ENCODE data around the gene ZNRF3.
"Not testable (repeated sequence)": the region's sequence is repeated elsewhere in the genome, so short reads cannot be mapped to it uniquely, and the experiment has no call there.

ZNRF3 gene

DNA sequence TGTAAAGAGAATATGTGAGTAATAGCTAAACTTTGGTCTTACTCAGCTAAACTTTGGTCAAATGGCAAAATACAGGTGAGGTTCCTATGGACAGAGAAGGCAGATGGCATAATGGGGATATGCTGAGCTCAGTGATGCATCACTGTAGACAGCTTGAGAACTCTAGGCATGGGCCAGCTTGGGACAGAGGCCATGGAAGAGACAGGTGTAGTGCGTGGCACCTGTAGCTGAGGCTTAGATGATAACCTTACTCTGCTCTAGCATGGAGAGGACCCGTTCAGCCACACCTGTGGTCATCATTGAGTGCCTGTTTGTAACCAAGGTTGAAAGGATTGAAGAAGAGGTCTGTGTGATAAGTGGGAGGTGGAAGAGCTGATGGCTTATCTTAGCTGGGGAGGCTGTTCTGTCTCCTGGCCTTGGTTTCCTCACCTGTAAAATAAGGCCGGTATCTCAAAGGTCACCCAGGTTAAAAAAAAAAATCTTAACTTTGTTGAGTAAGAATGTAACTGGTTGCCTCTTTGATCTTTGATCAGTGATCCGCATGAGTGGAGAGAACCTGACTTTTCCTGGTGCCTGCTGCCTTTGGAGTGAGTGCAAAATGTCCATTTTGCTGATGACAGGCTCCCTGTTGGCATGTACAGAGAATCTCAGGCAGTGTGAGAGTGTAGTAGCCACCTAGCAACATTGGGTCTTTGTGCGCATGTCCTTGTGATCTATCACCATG is 48.6 kb downstream of the ZNRF3 start:
- DNase-seq (ENCODE audit: low read depth, low spot score): no peak

DNA sequence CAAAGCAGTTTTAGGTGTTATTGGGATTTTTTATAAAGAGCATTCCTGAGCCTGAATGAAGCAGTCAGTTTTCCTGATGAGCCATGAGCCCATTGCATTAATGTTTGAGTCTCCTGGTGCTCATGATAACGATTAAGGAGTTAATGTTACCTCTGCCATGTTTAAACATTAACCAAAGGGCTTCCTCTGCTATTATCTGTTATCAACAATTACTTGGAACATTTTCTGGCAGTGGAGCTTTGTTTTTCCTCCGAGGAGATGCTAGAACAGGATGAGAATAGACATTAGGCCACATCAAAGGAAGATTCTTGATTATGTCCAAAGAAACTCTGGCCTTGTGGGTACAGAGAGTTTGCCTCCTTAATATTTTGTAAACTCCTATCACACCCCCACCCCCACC is 49.9 kb downstream of the ZNRF3 start:
- no peak for DNase-seq (ENCODE audit: low read depth, low spot score)

DNA sequence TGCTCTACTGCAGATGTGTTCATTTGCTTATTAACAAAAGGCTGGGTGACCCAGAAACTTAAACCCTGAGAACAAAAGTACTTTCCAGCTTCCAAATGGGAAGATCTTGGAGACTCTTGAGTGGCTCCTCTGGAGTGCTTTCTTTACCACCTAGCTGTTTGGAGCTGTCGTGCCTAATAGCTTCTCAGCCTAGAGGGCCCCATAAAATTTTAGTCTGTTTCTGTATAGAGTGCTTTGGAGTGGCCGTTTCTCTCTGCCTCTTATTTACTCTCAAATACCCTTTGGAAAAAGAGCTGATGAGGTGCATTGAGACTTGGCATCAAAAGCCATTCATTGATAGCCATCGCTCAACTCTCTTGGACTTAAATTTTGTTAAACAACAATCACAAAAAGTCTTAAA is 50.7 kb downstream of the ZNRF3 start:
- no peak for DNase-seq (ENCODE audit: low read depth, low spot score)

DNA sequence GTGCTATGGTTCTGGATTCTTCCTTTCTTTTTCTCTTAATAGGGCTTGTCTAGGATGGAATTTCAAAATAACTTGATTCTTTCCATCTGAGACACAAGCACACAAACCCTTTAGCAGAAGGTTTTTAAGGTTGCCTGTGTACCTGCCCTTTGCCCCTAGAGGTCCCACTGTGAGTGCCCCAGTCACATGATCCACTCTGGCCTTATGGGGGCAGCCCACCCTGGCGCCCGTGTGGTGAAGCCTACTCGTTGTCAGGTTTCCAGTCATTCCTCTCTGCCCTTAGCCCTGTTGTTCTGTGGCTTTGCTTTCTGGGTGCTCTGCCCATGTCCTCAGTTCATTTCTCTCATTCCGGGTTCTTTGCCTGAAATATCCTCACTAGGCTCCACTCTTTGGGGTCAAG is 51.8 kb downstream of the ZNRF3 start:
- DNase-seq (ENCODE audit: low read depth, low spot score): no peak

DNA sequence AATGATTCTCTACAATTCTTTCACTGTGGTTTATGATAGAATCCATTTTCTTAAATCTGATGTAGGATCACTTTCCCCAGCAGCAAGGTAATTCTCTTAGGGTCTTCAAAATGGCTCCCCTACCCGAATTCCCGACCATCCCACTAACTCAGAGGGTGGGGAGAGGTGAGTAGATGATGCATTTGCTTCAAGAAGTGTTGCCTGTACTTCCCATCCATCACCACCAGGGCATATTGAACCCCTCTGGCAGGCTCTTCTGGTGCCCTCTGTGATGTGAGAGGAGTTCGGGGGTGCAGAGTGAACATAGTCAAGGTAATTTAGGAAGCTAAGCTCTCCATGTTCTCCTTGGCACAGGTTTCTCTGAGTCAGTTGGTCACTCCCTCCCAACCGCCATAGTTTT is 52.3 kb downstream of the ZNRF3 start:
- DNase-seq (ENCODE audit: low read depth, low spot score): no peak

DNA sequence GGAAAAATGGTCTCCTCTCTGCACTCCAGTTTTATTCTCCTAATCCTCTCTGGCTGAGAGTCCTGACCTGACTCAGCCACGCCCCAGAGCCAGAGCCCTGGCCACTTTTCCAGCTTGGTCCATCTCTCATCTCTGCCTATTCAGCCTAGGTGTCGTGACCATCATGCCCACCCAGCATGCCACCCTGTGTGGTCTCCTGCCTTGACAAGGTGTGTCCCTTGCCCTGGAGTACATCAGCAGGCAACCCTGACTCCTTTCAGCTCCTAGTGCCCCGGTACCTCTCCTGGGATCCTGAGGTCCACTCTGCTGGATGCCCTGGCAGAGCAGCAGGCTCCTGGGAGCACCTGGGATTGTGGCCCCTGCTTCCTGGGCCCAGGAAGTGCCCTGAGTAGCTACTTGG is 52.8 kb downstream of the ZNRF3 start:
- DNase-seq (ENCODE audit: low read depth, low spot score): no peak

DNA sequence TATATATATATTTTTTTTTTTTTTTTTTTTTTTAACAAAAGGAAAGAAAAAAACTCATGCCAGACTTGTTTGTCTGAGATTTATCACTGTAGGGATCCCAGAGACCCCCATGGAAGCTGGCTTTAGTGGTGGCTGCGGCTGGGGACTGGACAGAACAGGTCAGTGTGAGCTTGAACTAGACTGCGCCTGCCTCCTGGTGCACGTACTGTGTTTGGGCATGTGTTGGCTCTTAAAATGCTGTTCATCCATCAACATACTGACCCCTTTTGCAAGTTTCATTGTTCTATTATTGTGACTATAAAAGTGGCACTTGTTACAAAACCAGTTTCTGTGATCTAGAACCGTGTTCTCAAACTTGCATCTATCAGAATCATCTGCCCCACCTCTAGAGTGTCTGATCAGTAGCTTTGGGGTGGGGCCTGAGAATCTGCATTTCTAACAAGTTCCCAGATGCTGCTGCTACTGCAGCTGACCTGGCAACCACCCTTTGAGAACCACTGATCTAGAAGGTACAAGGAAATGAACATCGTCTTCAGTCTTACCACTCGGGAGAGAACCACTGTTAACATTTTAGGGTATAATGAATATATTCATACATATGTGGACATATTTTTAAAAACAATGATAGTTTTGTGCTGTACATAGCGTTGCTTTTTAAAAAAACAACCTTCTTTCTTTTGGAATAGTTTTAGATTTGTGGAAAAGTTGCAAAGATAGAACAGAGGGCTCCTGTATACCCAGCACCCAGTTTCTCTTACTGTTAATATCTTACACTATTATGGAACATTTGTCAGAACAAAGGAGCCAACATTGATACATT is 54.0 kb downstream of the ZNRF3 start:
- DNase-seq (ENCODE audit: low read depth, low spot score): no peak

DNA sequence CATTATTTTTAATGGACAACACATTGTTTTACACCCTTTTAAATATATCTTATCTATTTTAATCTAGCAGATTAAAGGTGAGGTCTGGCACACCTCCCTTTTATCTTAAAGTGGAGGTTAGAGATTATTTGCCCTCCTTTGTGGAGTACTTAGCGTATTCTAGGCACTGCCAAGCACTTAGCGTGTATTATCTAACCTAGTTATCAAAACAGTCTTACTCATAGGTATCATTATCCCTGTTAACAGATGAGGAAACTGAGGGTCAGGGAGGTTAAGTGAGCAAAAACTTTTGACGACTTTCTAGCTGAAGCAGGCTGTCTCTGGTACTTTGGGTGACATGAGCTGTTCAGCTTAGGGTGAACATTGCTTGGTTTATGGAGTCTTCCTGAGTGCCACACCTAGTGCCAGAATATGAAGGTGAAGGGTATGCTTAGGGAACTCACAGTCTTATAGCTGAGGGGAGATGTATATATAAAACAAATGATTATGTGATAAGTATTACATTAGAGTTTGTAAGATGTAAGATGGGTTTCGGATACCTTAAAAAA is 55.0 kb downstream of the ZNRF3 start:
- DNase-seq (ENCODE audit: low read depth, low spot score): no peak

DNA sequence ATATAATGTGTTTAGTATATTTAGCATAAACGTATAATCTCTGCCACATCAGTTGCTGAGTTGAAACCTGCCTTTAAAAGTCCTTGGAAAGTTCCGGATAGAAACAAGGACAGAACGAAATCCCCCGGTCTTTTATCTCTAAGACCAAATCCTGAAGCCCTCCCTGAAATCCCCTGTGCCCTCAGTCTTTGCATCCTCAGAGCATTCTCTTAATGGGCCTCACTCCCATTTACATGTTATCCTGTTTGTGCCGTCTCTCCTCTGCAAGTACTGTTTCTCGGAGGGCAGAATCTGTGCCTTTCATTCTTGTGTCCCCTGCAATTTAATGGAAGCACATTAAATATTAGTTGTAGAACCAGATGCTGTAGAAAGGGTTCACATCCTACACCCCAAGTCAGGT is 56.0 kb downstream of the ZNRF3 start:
- no peak for DNase-seq (ENCODE audit: low read depth, low spot score)

DNA sequence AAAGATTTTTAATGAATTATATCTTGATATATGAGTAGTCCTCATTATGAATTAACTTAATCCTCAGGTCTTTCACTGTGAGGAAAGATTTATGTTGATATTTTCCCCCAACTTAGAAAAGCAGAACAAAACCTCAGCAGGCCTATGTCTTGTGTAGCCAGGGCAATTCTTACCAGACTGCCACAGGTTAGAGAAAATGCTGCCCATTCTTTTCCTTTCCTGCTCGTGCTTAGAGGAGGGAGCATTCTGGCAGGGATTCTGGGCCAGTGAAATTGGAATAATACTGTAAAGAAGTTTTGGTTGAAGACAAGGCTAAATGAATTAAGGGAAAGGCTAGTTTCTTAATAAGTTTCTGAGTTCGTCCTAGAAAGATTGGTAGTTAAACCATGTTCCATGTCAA is 56.6 kb downstream of the ZNRF3 start:
- DNase-seq (ENCODE audit: low read depth, low spot score): no peak

DNA sequence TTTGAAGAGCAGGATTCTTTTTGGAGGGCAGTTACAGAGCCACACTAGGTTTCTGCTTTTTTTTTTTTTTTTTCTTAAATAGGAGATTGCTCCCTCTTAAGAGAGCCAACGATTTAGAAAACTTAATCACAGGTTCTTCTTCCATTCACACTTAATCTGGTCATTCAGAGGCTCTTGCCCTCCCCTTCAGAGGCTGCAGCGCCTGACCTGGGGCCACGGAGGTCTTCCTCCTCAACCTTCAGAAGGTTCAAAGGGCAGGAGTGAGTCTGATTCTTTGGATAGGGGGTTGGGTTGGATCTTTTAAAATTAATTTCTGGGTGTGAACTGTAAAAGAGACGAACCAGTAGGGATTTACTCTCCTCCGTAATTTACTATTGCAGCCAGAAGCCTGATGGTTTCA is 57.1 kb downstream of the ZNRF3 start:
- DNase-seq (ENCODE audit: low read depth, low spot score): no peak

DNA sequence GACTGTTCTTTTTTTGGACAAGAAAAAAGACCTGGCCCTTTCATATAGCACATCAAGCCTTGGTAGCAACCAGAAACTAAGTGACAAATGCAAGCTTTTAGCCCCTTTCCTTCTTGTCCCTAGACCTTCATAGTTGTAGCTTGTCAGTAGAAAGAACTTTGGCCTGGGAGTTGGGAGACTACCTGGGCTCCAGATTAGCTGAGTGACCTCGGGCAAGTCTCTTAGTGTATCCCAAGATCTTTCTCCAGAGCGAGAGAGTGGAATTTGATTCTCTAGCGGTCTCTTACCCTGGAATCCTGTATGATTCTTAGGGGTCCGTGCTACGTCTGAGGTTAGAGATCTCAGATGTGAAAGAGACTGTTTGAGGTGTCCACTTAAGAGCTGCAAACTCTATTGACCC is 59.0 kb downstream of the ZNRF3 start:
- DNase-seq (ENCODE audit: low read depth, low spot score): no peak

DNA sequence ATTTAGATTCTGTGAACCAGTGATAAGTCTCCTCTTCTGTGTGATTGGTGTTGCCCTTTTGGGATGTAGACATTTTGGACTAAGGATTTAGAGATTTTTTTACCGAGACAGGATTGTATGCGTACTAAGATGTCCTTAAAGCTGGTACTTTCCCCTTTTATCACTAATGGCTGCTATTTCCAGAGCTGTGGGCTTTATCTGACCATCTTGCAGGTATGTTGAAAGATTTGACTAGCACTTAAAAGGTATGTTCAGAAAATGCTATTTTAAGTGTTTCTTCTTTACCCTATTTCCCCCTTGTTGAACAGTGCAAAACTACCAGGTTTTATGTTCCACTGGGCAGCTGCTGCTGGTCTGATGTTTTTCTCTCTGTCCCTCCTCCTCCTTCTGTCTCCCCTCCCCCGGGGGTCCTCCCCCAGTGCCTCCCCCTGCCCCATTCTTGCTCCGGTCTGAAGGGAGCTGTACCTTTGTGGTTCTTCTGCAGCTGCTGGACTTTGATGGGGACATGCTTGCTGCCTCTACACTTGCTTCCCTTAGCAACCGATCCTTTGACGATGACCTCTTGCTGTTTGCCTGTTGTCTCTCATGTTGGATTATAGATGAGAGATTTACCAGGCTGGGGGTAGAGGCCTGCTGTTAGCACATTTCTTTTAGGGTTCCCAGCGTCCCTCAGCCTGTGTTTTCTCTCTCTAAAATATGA is 59.6 kb downstream of the ZNRF3 start:
- DNase-seq (ENCODE audit: low read depth, low spot score): no peak

DNA sequence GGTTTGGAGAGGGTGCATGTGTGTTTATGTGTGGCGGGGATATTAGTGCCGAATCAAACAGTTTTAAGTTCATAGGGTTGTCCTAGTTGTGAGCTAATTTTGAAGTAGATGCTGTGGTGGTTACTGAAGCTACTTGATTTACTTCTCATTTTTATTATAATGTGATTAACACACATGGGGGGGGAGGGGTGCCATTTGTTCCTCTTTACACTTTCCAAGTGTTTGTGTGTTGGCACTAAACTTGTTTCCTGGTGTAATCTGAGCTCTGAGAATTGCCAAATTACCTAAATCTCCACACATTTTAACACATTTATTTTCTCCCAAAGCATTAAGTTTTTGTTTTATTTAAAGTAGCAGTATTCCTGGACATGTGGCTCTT is 60.1 kb downstream of the ZNRF3 start:
- no peak for DNase-seq (ENCODE audit: low read depth, low spot score)

DNA sequence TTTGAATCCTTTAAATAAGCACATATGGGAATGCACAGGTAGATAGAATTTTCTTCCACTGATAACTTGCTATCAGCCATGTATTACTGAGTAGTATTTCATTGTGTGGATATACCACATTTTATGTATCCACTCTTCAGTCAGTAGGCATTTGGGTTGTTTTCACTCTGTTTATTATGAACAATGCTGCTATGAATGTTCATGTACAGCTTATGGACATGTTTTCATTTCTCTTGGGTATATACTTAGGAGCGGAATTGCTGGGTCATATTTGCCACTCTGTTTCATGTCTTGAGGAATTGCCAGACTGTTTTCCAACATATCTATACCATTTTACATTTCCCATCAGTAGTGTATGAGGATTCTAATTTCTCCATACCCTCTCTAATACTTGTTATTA is 63.8 kb downstream of the ZNRF3 start:
- DNase-seq (ENCODE audit: low read depth, low spot score): no peak

DNA sequence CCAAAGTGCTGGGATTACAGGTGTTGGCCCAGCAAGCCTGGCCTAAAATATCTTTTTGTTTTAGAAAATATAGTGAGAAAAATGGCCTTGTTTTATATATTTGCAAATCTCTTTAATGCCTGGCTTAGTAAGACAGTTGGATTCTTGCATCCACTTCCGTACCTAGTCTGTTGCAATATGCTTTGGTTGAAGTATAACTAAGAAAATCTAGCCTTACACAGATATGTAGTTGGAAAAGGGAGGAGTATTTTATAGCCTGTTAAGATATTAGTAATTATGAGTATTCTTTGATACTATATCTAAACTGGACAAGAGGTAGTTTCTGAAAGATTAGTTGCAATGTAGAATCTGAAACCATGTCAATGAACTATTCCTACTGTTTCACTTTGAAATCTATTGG is 65.1 kb downstream of the ZNRF3 start:
- DNase-seq (ENCODE audit: low read depth, low spot score): no peak

DNA sequence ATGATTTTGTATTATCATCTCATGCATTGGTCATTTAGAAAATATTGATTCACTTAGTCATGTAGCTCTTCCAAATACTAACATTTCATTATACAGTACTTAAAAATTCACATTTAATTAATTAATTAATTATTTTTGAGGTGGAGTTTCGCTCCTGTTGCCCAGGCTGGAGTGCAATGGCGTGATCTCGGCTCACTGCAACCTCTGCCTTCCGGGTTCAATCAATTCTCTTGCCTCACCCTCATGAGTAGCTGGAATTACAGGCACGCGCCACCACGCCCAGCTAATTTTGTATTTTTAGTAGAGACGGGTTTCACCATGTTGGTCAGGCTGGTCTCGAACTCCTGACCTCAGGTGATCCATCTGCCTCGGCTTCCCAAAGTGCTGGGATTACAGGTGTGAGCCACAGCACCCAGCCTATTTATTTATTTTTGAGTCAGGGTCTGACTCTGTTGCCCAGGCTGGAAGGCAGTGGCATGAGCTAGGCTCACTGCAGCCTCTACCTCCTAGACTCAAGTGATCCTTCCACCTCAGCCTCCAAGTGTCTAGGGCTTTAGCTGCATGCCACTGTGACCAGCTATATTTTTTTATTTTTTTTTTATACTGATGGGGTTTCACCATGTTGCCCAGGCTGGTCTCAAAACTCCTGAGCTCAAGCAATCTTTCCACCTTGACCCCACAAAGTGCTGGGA is 65.6 kb downstream of the ZNRF3 start:
- not testable (repeated sequence) for DNase-seq (ENCODE audit: low read depth, low spot score)

DNA sequence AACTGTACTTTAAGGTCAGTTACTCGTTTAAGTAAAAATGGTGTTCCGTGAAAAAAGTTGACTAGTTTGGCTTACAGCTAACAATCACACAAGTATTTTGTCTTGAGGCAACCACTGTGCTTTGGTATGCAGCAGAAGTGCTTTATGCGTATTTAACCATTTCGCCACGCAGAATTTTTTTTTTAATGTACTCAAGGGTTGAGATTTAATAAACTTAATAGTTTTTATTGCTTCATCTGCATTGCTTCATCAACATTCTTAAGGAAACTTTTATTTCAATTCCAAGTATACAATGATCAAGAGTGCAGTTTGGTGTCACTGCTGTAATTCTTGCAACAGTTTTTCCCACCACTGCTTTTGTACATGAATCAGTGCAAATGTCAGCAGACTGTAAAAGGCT is 66.4 kb downstream of the ZNRF3 start:
- DNase-seq (ENCODE audit: low read depth, low spot score): no peak

DNA sequence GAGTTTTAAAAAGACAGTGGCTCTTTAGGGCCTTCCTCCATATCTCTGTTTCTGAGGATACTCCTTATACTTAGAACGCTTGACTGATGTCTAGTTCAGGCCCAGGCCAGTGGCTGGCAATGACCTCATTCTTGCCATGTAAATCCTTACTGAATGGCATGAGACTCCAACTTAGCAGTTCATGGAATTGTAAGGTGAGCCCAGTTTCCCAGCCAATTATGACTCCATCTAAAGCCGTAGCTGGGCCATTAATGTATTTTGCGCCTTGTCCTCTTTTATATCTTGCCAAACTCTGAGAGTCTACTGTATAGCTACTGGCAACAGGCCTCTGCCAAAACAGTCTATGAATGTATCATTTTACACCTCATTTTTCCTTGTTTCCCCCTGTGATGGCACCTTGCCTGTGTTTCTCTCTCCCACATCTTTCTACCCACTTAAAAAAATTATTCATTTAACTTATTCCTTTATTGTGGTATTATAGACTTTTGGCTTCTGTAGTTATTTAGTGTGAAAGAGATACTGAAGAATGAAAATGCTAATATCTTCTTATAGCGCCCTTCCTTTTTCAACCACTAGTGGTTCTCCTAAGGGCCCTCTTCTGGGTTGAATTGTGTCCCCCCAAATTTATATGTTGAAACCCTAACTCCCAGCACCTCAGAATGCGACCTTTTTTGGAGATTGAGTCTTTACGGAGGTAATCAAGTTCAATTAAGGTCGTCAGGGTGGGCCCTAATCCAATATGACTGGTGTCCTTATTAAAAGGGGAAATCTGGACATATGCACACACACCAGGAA is 67.4 kb downstream of the ZNRF3 start:
- DNase-seq (ENCODE audit: low read depth, low spot score): no peak

DNA sequence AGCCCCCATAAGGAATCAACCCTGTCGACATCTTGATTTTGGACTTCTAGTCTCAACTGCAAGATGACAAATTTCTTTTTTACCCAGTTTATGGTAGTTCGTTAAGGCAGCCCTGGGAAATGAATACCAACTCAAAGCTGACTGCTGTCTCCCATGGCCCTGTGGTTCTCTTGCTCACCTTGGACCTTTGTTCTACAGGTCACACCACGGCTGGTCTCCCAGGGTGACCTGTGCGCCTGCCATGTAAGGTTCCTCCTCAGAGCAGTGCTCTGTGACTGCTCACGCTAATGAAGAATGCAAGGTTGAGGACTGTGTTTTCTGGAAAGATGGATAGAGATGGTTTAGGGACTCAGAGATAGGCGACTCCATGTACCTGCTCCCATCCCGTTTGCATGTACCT is 68.2 kb downstream of the ZNRF3 start:
- DNase-seq (ENCODE audit: low read depth, low spot score): no peak

DNA sequence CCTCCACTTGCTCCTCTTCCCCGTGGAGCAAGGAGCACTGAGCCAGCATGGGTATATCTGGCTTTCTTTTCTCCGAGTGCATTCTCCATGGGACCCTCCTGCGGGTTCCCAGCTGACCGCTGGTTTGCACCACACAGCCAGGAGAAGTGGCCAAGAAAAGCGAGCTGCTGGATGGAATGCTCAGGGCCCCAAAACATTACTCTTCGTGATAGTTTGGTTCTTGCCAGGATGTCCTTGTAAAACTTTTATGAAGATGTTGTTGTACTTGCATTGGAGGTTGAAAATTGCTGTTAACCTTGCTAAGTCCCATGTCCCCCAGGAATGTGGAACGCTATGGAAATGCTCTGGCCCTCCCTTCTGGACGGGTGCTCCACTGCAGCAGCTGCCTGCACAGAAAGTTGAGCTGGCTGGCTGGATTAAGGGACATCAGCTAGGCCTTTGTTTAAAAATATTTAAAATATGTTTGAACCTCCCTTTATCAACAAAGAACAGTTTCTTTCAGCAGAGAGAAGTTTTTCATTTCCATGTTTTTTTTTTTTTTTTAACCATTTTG is 68.7 kb downstream of the ZNRF3 start:
- DNase-seq (ENCODE audit: low read depth, low spot score): no peak
